ENCODE data around the gene PACSIN2. TPM values are rescaled to one million over a fixed set of nuclear protein-coding genes. Genes with fewer than 3 reads are reported as not detected.
A peak's percentile ranks its signal among the peaks of the same experiment; 100 is the strongest.

Gene PACSIN2
- total RNA-seq, 6 experiments from 2014 or later: 21.4 to 67.0 (median 47.1) TPM

GRCh38 chr22:43009444-43009843 is 5.5 kb downstream of the PACSIN2 start:
- WGBS (ENCODE audit: insufficient coverage, low coverage, low lambda C conversion rate, missing lambda C conversion rate): 89% methylated on average over 4 of the region's 4 CpGs
- H3K36me3 ChIP-seq: no peaks in the 10 kb centered on the region
- ATAC-seq (no peak), DNase-seq (no peak)
- TF ChIP-seq POLR2A (IDR thresholded peaks at IDR 0.05) (no peak), CTCF (IDR thresholded peaks at IDR 0.05) (no peak)
- H3K9me3 ChIP-seq: no peaks in the 10 kb centered on the region
- H3K4me1 ChIP-seq: peaks cover 0 to 19% (median 6%) of the 10 kb centered on the region in 4 donors
- no peak overlapping the region for H3K27ac ChIP-seq
- H3K4me3 ChIP-seq: no peak overlapping the region
- intact Hi-C loops (cut with DNase I): no loop called here
- no peaks in the 10 kb centered on the region for H3K27me3 ChIP-seq

- intact Hi-C loops (cut with DNase I): no loop called here
- no peak overlapping the region for H3K4me3 ChIP-seq
- H3K27ac ChIP-seq: no peak overlapping the region
- WGBS (ENCODE audit: insufficient coverage, low coverage, low lambda C conversion rate, missing lambda C conversion rate): 71% methylated on average over 4 of the region's 4 CpGs
- H3K36me3 ChIP-seq: no peaks in the 10 kb centered on the region
- no peaks in the 10 kb centered on the region for H3K9me3 ChIP-seq
- DNase-seq: peak in 1 of 3 donors; percentile 16
- H3K4me1 ChIP-seq: peaks cover 0 to 24% (median 9%) of the 10 kb centered on the region in 4 donors
- no peaks in the 10 kb centered on the region for H3K27me3 ChIP-seq
- TF ChIP-seq CTCF (IDR thresholded peaks at IDR 0.05) (no peak), POLR2A (IDR thresholded peaks at IDR 0.05) (no peak)
- no peak for ATAC-seq
Observed at GRCh38 chr22:43008921-43009320, 6.0 kb downstream of the PACSIN2 start.

GRCh38 chr22:43008509-43008908 is 6.4 kb downstream of the PACSIN2 start:
- DNase-seq (peak in 1 of 3 donors; percentile 22), ATAC-seq (no peak)
- Histone ChIP-seq H3K36me3 (no peaks in the 10 kb centered on the region), H3K9me3 (no peaks in the 10 kb centered on the region), H3K4me1 (peaks cover 0 to 24% (median 8%) of the 10 kb centered on the region in 4 donors), H3K4me3 (no peak overlapping the region), H3K27me3 (no peaks in the 10 kb centered on the region), H3K27ac (no peak overlapping the region)
- WGBS (ENCODE audit: insufficient coverage, low coverage, low lambda C conversion rate, missing lambda C conversion rate): 94% methylated on average over 3 of the region's 4 CpGs
- intact Hi-C loops (cut with DNase I): no loop called here
- TF ChIP-seq POLR2A (IDR thresholded peaks at IDR 0.05): no peak
- TF ChIP-seq CTCF (IDR thresholded peaks at IDR 0.05): no peak

GRCh38 chr22:43007519-43008102 is 7.3 kb downstream of the PACSIN2 start:
- no peak for TF ChIP-seq POLR2A (IDR thresholded peaks at IDR 0.05)
- no peak for TF ChIP-seq CTCF (IDR thresholded peaks at IDR 0.05)
- 29% methylated on average over 3 of the region's 5 CpGs for WGBS (ENCODE audit: insufficient coverage, low coverage, low lambda C conversion rate, missing lambda C conversion rate)

More at GRCh38 chr22:43007519-43008102, 7.3 kb downstream of the PACSIN2 start:
- ATAC-seq (peak; percentile 21 to 73 (median 62)), DNase-seq (no peak)
- H3K36me3 ChIP-seq: no peaks in the 10 kb centered on the region
- intact Hi-C loops (cut with DNase I): no loop called here
- no peaks in the 10 kb centered on the region for H3K9me3 ChIP-seq
- H3K4me1 ChIP-seq: peaks cover 0 to 28% (median 7%) of the 10 kb centered on the region in 4 donors
- no peak overlapping the region for H3K27ac ChIP-seq
- H3K27me3 ChIP-seq: no peaks in the 10 kb centered on the region
- H3K4me3 ChIP-seq: no peak overlapping the region
